ENCODE data around the gene KIAA2012.

KIAA2012 gene

GRCh38 chr2:202112041-202112440, 39.0 kb downstream of the KIAA2012 start:
- Histone ChIP-seq H3K27me3 (ENCODE audit: control insufficient read depth in 1 of 2, insufficient read depth in 2 of 2, low read length in 2 of 2) (no peaks in the 10 kb centered on the region), H3K4me3 (ENCODE audit: low read depth in 1 of 2, low read length in 2 of 2) (no peak overlapping the region), H3K27ac (ENCODE audit: low read depth, low read length) (no peak overlapping the region), H3K9me3 (ENCODE audit: control insufficient read depth in 1 of 2, low read length in 2 of 2) (no peaks in the 10 kb centered on the region), H3K4me1 (ENCODE audit: control insufficient read depth in 1 of 2, insufficient read depth in 2 of 2, low read length in 2 of 2) (no peaks in the 10 kb centered on the region), H3K36me3 (ENCODE audit: control insufficient read depth in 1 of 2, insufficient read depth in 2 of 2, low read length in 2 of 2) (no peaks in the 10 kb centered on the region), H3K9ac (ENCODE audit: low read depth in 1 of 2, low read length in 2 of 2) (no peak overlapping the region)

GRCh38 chr2:202113571-202114142, 40.6 kb downstream of the KIAA2012 start:
- Histone ChIP-seq H3K36me3 (ENCODE audit: control insufficient read depth in 1 of 2, insufficient read depth in 2 of 2, low read length in 2 of 2) (no peaks in the 10 kb centered on the region), H3K27ac (ENCODE audit: low read depth, low read length) (no peak overlapping the region)

GRCh38 chr2:202114291-202114690, 41.2 kb downstream of the KIAA2012 start:
- Histone ChIP-seq H3K27ac (ENCODE audit: low read depth, low read length) (no peak overlapping the region), H3K9ac (ENCODE audit: low read depth in 1 of 2, low read length in 2 of 2) (no peak overlapping the region), H3K27me3 (ENCODE audit: control insufficient read depth in 1 of 2, insufficient read depth in 2 of 2, low read length in 2 of 2) (no peaks in the 10 kb centered on the region), H3K36me3 (ENCODE audit: control insufficient read depth in 1 of 2, insufficient read depth in 2 of 2, low read length in 2 of 2) (no peaks in the 10 kb centered on the region), H3K9me3 (ENCODE audit: control insufficient read depth in 1 of 2, low read length in 2 of 2) (no peaks in the 10 kb centered on the region), H3K4me1 (ENCODE audit: control insufficient read depth in 1 of 2, insufficient read depth in 2 of 2, low read length in 2 of 2) (no peaks in the 10 kb centered on the region), H3K4me3 (ENCODE audit: low read depth in 1 of 2, low read length in 2 of 2) (no peak overlapping the region)

More at GRCh38 chr2:202113571-202114142, 40.6 kb downstream of the KIAA2012 start:
- Histone ChIP-seq H3K9me3 (ENCODE audit: control insufficient read depth in 1 of 2, low read length in 2 of 2) (no peaks in the 10 kb centered on the region), H3K9ac (ENCODE audit: low read depth in 1 of 2, low read length in 2 of 2) (no peak overlapping the region), H3K27me3 (ENCODE audit: control insufficient read depth in 1 of 2, insufficient read depth in 2 of 2, low read length in 2 of 2) (no peaks in the 10 kb centered on the region), H3K4me1 (ENCODE audit: control insufficient read depth in 1 of 2, insufficient read depth in 2 of 2, low read length in 2 of 2) (no peaks in the 10 kb centered on the region), H3K4me3 (ENCODE audit: low read depth in 1 of 2, low read length in 2 of 2) (no peak overlapping the region)

- no peak overlapping the region for H3K4me3 ChIP-seq (ENCODE audit: low read depth in 1 of 2, low read length in 2 of 2)
- no peaks in the 10 kb centered on the region for H3K4me1 ChIP-seq (ENCODE audit: control insufficient read depth in 1 of 2, insufficient read depth in 2 of 2, low read length in 2 of 2)
- no peak overlapping the region for H3K27ac ChIP-seq (ENCODE audit: low read depth, low read length)
- H3K36me3 ChIP-seq (ENCODE audit: control insufficient read depth in 1 of 2, insufficient read depth in 2 of 2, low read length in 2 of 2), result no peaks in the 10 kb centered on the region
- no peaks in the 10 kb centered on the region for H3K27me3 ChIP-seq (ENCODE audit: control insufficient read depth in 1 of 2, insufficient read depth in 2 of 2, low read length in 2 of 2)
- no peak overlapping the region for H3K9ac ChIP-seq (ENCODE audit: low read depth in 1 of 2, low read length in 2 of 2)
- no peaks in the 10 kb centered on the region for H3K9me3 ChIP-seq (ENCODE audit: control insufficient read depth in 1 of 2, low read length in 2 of 2)
Observed at GRCh38 chr2:202114795-202115194, 41.7 kb downstream of the KIAA2012 start.

DNA sequence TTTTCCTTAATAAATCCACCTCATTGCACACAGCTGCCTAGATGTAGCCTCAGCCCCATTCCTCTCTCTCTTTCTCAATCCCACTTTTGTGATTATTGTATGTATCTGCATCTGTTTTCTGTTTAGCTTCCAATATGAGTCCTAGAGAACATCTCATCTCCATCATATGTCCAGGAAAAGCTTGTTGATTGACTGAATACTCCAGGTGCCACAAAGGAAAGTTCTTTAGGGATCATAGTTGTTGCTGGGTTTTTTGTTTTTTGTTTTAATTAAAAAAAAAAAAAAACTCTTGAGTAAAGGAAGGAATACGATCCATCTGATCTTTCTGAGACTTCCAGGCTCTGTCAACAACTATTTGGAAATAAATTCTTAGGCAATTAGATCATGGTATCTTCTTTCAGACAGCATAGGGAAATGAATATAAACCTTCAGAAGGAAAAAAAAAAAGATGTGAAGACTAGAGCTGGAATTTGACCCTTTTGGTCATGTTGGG, 42.5 kb downstream of the KIAA2012 start:
- no peaks in the 10 kb centered on the region for H3K36me3 ChIP-seq (ENCODE audit: control insufficient read depth in 1 of 2, insufficient read depth in 2 of 2, low read length in 2 of 2)
- no peaks in the 10 kb centered on the region for H3K9me3 ChIP-seq (ENCODE audit: control insufficient read depth in 1 of 2, low read length in 2 of 2)
- no peaks in the 10 kb centered on the region for H3K4me1 ChIP-seq (ENCODE audit: control insufficient read depth in 1 of 2, insufficient read depth in 2 of 2, low read length in 2 of 2)
- H3K27me3 ChIP-seq (ENCODE audit: control insufficient read depth in 1 of 2, insufficient read depth in 2 of 2, low read length in 2 of 2), result no peaks in the 10 kb centered on the region
- H3K9ac ChIP-seq (ENCODE audit: low read depth in 1 of 2, low read length in 2 of 2), result no peak overlapping the region
- H3K27ac ChIP-seq (ENCODE audit: low read depth, low read length), result no peak overlapping the region
- no peak overlapping the region for H3K4me3 ChIP-seq (ENCODE audit: low read depth in 1 of 2, low read length in 2 of 2)

- H3K4me1 ChIP-seq (ENCODE audit: control insufficient read depth in 1 of 2, insufficient read depth in 2 of 2, low read length in 2 of 2), result no peaks in the 10 kb centered on the region
- H3K4me3 ChIP-seq (ENCODE audit: low read depth in 1 of 2, low read length in 2 of 2), result no peak overlapping the region
- H3K9ac ChIP-seq (ENCODE audit: low read depth in 1 of 2, low read length in 2 of 2), result no peak overlapping the region
- no peak overlapping the region for H3K27ac ChIP-seq (ENCODE audit: low read depth, low read length)
- H3K9me3 ChIP-seq (ENCODE audit: control insufficient read depth in 1 of 2, low read length in 2 of 2), result no peaks in the 10 kb centered on the region
- H3K27me3 ChIP-seq (ENCODE audit: control insufficient read depth in 1 of 2, insufficient read depth in 2 of 2, low read length in 2 of 2), result no peaks in the 10 kb centered on the region
- H3K36me3 ChIP-seq (ENCODE audit: control insufficient read depth in 1 of 2, insufficient read depth in 2 of 2, low read length in 2 of 2), result no peaks in the 10 kb centered on the region
Observed at GRCh38 chr2:202116691-202117090, 43.6 kb downstream of the KIAA2012 start.

- Histone ChIP-seq H3K36me3 (ENCODE audit: control insufficient read depth in 1 of 2, insufficient read depth in 2 of 2, low read length in 2 of 2) (no peaks in the 10 kb centered on the region), H3K9ac (ENCODE audit: low read depth in 1 of 2, low read length in 2 of 2) (no peak overlapping the region), H3K27me3 (ENCODE audit: control insufficient read depth in 1 of 2, insufficient read depth in 2 of 2, low read length in 2 of 2) (no peaks in the 10 kb centered on the region), H3K9me3 (ENCODE audit: control insufficient read depth in 1 of 2, low read length in 2 of 2) (no peaks in the 10 kb centered on the region), H3K4me3 (ENCODE audit: low read depth in 1 of 2, low read length in 2 of 2) (no peak overlapping the region), H3K27ac (ENCODE audit: low read depth, low read length) (no peak overlapping the region), H3K4me1 (ENCODE audit: control insufficient read depth in 1 of 2, insufficient read depth in 2 of 2, low read length in 2 of 2) (peaks cover 4 to 10% of the 10 kb centered on the region in 2 donors)
Observed at GRCh38 chr2:202118168-202118567, 45.1 kb downstream of the KIAA2012 start.

DNA sequence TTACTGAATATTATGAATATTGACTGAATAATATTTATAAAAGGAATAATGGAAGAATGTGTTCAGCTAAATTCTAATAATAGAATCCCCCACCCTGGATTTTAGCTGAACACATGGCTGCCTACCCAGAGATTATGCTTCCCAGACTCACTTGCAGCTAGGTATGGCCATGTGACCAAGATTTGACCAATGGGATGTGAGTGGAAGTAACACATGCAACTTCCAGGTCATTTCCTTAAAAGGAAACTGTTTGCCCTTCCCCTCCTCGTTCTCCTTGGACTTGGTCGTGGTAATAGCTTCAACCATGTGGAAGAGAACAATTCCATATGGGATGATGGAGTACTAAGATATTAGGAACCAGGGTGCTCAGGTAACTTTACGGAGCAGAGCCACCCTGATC, 47.8 kb downstream of the KIAA2012 start:
- H3K9me3 ChIP-seq (ENCODE audit: control insufficient read depth in 1 of 2, low read length in 2 of 2), result no peaks in the 10 kb centered on the region
- no peaks in the 10 kb centered on the region for H3K36me3 ChIP-seq (ENCODE audit: control insufficient read depth in 1 of 2, insufficient read depth in 2 of 2, low read length in 2 of 2)
- peaks cover 4 to 10% of the 10 kb centered on the region in 2 donors for H3K4me1 ChIP-seq (ENCODE audit: control insufficient read depth in 1 of 2, insufficient read depth in 2 of 2, low read length in 2 of 2)
- no peaks in the 10 kb centered on the region for H3K27me3 ChIP-seq (ENCODE audit: control insufficient read depth in 1 of 2, insufficient read depth in 2 of 2, low read length in 2 of 2)
- H3K9ac ChIP-seq (ENCODE audit: low read depth in 1 of 2, low read length in 2 of 2), result no peak overlapping the region
- H3K4me3 ChIP-seq (ENCODE audit: low read depth in 1 of 2, low read length in 2 of 2), result no peak overlapping the region
- no peak overlapping the region for H3K27ac ChIP-seq (ENCODE audit: low read depth, low read length)

DNA sequence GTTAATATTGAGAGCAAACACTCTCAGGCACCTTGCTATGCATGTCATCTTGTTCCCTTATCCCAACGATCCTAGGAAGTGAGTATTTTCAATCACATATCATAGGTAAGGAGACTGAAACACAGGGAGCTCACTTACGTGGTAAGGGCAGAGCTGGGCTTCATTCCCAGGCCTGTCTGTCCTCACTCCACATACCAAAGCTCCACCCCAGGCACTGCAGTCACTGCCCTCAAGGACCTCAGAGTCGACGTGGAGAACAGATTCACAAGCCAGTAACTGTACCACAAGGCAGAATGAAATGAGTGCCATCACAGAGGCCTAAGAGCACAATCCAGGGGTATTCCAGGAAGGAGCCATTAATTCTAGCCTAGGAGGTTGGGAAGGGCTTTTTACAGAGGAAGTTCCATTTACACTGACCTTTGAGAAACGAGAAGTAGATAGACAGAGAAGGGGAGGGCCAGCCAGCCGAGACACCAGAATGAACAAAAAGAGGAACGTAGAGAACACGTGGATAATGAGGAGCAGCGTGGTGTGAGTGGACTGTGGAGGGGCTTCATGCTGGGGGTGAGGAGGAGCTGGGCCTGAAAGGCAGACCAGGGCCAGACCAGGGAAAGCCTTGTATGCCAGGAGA, 48.6 kb downstream of the KIAA2012 start:
- Histone ChIP-seq H3K9me3 (ENCODE audit: control insufficient read depth in 1 of 2, low read length in 2 of 2) (no peaks in the 10 kb centered on the region), H3K4me3 (ENCODE audit: low read depth in 1 of 2, low read length in 2 of 2) (no peak overlapping the region), H3K4me1 (ENCODE audit: control insufficient read depth in 1 of 2, insufficient read depth in 2 of 2, low read length in 2 of 2) (peaks cover 4 to 10% of the 10 kb centered on the region in 2 donors), H3K9ac (ENCODE audit: low read depth in 1 of 2, low read length in 2 of 2) (no peak overlapping the region), H3K36me3 (ENCODE audit: control insufficient read depth in 1 of 2, insufficient read depth in 2 of 2, low read length in 2 of 2) (no peaks in the 10 kb centered on the region), H3K27ac (ENCODE audit: low read depth, low read length) (no peak overlapping the region), H3K27me3 (ENCODE audit: control insufficient read depth in 1 of 2, insufficient read depth in 2 of 2, low read length in 2 of 2) (no peaks in the 10 kb centered on the region)

- H3K4me3 ChIP-seq (ENCODE audit: low read depth in 1 of 2, low read length in 2 of 2), result no peak overlapping the region
- H3K36me3 ChIP-seq (ENCODE audit: control insufficient read depth in 1 of 2, insufficient read depth in 2 of 2, low read length in 2 of 2), result no peaks in the 10 kb centered on the region
- no peak overlapping the region for H3K9ac ChIP-seq (ENCODE audit: low read depth in 1 of 2, low read length in 2 of 2)
- no peaks in the 10 kb centered on the region for H3K9me3 ChIP-seq (ENCODE audit: control insufficient read depth in 1 of 2, low read length in 2 of 2)
- peaks cover 4 to 10% of the 10 kb centered on the region in 2 donors for H3K4me1 ChIP-seq (ENCODE audit: control insufficient read depth in 1 of 2, insufficient read depth in 2 of 2, low read length in 2 of 2)
- no peak overlapping the region for H3K27ac ChIP-seq (ENCODE audit: low read depth, low read length)
- H3K27me3 ChIP-seq (ENCODE audit: control insufficient read depth in 1 of 2, insufficient read depth in 2 of 2, low read length in 2 of 2), result no peaks in the 10 kb centered on the region
Observed at GRCh38 chr2:202122163-202122540, 49.1 kb downstream of the KIAA2012 start.
